Skin epidermis (tissue), 12 donors: ENCODE results near the gene COL5A3.
"Not testable (repeated sequence)": the region's sequence is repeated elsewhere in the genome, so short reads cannot be mapped to it uniquely, and the experiment has no call there.

Experiments used
- H3K27ac ChIP-seq, 21 experiments: fragments of 200-600 bp; sonication (generic) in 11 of 21; one replicate each; pipeline ENCODE4 v1.5.0; 2020; ENCODE audit warnings: mild to moderate bottlenecking in 3 of 21, inconsistent platforms in 2 of 21, moderate library complexity in 2 of 21
- H3K4me3 ChIP-seq, 7 experiments: fragments of 200-600 bp; sonication (generic) in 2 of 7; one replicate each; pipeline ENCODE4 v1.5.0; 2020; ENCODE audit warnings: inconsistent platforms in 2 of 7, mild to moderate bottlenecking in 2 of 7, moderate library complexity in 1 of 7

COL5A3 gene

GRCh38 chr19:9947441-9947840 is 62.9 kb downstream of the COL5A3 start:
- Histone ChIP-seq H3K27ac (peak overlapping the region in 4 of 21 experiments; percentile 42 to 83 (median 70)), H3K4me3 (no peak overlapping the region)

DNA sequence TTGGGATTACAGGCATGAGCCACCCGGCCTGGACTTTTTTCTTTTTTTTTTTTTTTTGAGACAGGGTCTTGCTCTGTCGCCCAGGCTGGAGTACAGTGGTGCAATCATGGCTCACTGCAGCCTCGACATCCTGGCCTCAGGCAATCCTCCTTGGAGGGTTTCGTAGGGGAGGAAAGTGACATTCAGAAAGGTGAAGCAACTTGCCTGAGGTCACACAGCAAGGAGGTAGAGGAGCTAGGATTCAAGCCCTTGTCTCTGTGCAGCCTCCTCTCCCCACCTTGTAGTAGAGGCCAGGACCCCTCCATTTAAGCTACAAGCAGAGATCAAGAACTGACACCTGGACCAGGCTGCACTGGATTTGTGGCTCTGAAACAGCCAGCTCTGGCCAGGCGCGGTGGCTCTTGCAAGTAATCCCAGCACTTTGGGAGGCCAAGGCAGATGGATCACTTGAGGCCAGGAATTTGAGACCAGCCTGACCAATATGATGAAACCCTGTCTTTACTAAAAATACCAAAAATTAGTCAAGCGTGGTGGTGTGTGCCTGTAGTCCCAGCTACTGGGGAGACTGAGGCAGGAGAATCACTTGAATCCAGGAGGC is 63.7 kb downstream of the COL5A3 start:
- H3K27ac ChIP-seq = peak overlapping the region in 14 of 21 experiments; percentile 11 to 87 (median 74)
- H3K4me3 ChIP-seq = not testable (repeated sequence)

- H3K4me3 ChIP-seq = no peak overlapping the region
- H3K27ac ChIP-seq = peak overlapping the region in 20 of 21 experiments; percentile 9 to 87 (median 72)
Observed at GRCh38 chr19:9945319-9945966, 64.9 kb downstream of the COL5A3 start.

GRCh38 chr19:9943744-9944143 is 66.6 kb downstream of the COL5A3 start:
- Histone ChIP-seq H3K4me3 (no peak overlapping the region), H3K27ac (no peak overlapping the region)

- H3K27ac ChIP-seq = peak overlapping the region in 4 of 21 experiments; percentile 21 to 57 (median 28)
- H3K4me3 ChIP-seq = no peak overlapping the region
Observed at GRCh38 chr19:9941671-9942070, 68.6 kb downstream of the COL5A3 start.

- Histone ChIP-seq H3K4me3 (no peak overlapping the region), H3K27ac (peak overlapping the region in 3 of 21 experiments; percentile 33 to 57 (median 50))
Observed at GRCh38 chr19:9941231-9941630, 69.1 kb downstream of the COL5A3 start.

DNA sequence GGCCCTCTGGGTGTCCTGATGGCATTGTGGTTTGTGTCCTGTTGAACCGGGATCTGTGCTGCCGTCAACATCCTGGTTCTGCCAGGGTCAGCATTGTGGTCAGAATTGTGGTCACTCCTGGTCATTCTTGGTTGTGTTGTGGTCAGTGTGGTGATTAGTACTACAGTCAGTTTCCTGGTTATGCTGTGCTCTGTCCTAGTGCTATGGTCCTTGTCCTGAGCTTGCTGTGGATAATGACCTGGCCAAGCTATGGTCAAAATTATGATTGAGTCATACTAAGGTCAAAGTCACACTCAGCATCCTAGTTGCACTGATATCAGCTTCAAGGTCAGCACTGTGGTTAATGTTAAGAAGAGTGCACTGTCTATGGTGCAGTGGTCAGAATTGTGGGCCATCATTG is 69.5 kb downstream of the COL5A3 start:
- H3K27ac ChIP-seq = peak overlapping the region in 3 of 21 experiments; percentile 33 to 57 (median 50)
- no peak overlapping the region for H3K4me3 ChIP-seq

DNA sequence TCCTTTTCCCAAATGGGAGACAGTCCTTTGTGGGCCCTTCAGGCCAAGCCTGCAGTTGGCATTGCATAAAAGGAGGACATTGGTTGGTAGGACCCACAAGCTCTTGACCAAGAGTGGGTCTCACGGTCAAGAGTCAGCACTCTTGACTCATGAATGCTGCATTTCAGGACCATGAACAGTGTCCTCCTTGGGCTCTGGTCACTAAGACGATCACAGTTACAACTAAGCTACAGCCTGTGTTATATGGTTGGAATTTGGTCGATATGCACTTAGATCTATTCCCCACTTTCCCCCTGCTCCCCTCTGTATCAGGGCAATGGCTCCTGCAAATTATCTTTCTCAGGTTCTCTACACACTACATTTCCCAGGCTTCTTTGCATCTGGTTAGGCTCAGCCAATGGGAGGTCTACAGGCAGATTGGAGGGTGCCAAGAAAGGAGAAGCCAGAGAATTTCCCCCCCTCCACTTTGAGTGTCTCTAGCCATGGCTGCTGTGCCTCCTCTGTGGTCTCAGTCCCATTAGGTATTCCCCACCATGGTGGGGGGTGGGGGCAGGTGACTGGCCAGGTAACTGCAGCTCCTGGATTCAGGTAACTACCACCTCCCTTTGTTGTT is 70.9 kb downstream of the COL5A3 start:
- no peak overlapping the region for H3K4me3 ChIP-seq
- no peak overlapping the region for H3K27ac ChIP-seq

DNA sequence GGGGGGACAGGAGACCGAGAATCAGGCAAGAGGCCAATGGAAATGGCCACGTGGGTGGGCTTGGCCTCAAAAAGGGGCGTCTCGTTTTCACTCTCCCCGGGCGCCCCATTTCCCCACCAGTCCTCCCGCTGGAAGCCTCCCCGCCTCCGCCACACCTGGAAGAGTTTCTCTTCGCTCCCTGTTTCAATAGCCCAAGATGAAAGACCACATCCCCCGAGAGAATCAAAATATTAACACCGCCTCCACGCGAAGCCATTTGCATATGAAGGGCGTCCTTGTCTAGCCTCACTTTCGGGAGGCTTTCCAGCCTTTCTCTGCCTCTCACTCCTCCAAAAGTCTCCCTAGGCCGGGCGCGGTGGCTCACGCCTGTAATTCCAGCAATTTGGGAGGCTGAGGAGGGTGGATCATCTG is 73.3 kb downstream of the COL5A3 start:
- Histone ChIP-seq H3K4me3 (peak overlapping the region in 5 of 7 experiments; percentile 34 to 72 (median 65)), H3K27ac (peak overlapping the region in 7 of 21 experiments; percentile 9 to 92 (median 45))

DNA sequence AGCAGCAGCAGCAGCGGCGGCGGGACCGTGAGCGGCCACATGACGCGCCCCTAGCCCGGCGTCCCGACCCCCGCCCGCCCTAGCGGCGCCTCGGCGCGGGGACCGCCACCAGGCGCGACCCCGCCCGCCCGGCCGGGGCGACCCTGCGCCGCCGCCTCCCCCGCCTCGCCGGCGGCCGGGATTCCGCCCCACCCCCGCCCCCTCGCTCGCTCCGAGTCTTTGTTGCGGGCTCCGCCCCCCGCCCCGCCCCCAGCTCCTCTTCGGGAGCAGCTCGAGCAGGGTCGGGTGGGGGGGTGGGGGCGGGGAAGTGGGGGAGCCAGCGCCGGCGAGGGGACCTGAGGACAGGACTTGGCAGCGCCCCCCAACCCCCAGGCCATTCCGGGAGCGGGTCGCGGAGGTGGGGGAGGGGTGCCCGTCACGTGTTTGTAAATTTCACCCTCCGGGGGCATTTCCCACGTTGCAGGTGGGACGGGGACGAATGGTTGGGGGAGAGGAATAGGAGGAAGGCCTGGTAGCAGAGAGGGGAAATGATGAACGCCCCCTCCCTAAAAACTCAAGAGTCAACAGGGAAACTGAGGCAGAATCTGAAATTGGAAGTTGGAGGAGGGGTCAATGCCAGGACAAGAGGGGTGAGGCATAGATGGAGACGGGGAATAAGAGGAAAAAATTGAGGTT is 73.8 kb downstream of the COL5A3 start, which contains the start of gene OLFM2:
Gene OLFM2 (minus strand): TSS at position 190 of the 675 bp plus-strand sequence. CDS start 149 bp downstream, at position 41.
- H3K27ac ChIP-seq = peak within 1 kb of the TSS; percentile 32 to 94 (median 85)

GRCh38 chr19:9935506-9936325 is 74.6 kb downstream of the COL5A3 start:
- peak overlapping the region; percentile 34 to 72 (median 55) for H3K4me3 ChIP-seq
- peak overlapping the region; percentile 32 to 94 (median 85) for H3K27ac ChIP-seq

More for the DNA sequence above, 73.8 kb downstream of the COL5A3 start, which contains the start of gene OLFM2:
- H3K4me3 ChIP-seq = peak within 1 kb of the TSS; percentile 34 to 72 (median 55)

DNA sequence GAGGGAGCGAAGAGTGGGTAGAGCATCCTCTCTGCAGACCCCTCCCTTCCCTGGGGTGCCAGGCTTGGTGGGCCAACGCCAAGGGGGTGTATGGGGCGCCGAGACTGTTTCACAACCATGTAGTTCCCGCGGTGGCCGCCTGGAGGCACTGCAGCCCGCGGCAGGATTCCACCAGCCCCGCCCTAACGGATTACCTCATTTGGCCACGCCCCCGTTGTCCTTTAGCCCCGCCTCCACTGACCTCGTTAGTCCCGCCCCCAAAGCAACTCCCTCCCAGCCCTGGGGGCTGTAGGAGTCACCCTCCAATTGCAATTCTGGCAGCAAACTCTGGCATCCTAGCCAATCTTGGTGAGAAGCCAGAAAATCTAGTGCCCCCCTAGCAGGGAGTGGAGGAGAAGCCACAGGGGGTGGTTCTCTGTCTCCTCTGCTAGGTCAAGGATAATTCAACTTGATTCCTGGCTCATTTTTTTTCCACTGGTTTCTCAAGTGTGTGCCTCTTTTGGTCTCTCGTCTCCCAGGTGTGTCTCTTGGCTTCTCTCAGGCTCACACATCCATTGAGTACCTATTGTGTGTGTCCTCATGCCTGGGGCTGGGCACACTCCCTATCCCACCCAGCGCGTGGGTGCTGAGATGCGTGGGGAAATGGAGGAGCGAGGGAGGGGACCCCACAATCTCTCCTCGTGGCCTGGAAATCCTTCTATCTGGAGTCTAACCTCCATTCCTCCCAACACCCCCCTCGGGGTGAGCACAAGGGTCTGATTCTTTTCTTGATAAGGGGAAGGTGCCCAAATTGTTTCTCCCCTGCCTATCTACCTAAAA is 76.0 kb downstream of the COL5A3 start:
- Histone ChIP-seq H3K4me3 (peak overlapping the region; percentile 34 to 72 (median 55)), H3K27ac (peak overlapping the region in 19 of 21 experiments; percentile 20 to 94 (median 85))

- no peak overlapping the region for H3K27ac ChIP-seq
- H3K4me3 ChIP-seq = no peak overlapping the region
Observed at GRCh38 chr19:9932835-9933234, 77.5 kb downstream of the COL5A3 start.

DNA sequence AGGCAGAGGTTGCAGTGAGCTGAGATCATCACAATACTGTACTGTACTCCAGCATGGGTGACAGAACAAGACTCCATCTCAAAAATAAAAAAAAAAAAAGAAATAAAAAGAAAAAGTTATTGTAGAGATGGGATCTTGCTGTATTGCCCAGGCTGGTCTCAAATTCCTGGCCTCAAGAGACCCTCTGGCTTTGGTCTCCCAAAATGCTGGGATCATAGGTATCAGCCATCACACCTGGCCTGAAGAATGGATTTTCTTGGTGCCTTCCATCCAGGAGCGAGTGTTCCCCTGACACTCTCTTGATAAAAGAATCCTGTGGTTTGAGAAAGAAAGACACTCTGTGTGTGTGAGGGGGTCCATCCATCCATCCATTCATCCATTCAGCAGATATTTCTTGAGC is 78.7 kb downstream of the COL5A3 start:
- Histone ChIP-seq H3K27ac (no peak overlapping the region), H3K4me3 (no peak overlapping the region)

GRCh38 chr19:9923440-9923839 is 86.9 kb downstream of the COL5A3 start:
- no peak overlapping the region for H3K27ac ChIP-seq
- H3K4me3 ChIP-seq = no peak overlapping the region

DNA sequence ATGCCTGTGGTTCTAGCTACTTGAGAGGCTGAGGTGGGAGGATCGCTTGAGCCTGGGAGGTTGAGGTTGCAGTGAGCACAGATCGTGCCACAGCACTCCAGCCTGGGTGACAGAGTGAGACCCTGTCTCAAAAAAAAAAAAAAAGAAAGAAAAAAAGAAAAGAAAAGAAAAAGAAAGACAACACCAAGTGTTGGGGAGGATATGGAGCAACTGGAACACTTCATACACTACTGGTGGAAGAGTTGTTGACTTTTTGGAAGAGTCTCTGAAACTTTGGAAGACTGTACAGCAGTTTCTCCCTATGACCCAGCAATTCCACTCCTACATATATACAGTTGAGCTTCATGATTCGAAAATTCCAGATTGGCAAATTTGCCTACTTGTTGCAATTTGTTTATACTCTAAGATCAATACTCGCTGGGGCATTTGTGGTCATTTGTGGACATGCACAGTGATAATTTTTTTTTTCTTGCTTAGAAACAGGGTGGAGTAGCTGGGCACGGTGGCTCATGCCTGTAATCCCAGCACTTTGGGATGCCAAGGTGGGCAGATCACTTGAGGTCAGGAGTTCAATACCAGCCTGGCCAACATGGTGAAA is 87.4 kb downstream of the COL5A3 start:
- not testable (repeated sequence) for H3K27ac ChIP-seq

DNA sequence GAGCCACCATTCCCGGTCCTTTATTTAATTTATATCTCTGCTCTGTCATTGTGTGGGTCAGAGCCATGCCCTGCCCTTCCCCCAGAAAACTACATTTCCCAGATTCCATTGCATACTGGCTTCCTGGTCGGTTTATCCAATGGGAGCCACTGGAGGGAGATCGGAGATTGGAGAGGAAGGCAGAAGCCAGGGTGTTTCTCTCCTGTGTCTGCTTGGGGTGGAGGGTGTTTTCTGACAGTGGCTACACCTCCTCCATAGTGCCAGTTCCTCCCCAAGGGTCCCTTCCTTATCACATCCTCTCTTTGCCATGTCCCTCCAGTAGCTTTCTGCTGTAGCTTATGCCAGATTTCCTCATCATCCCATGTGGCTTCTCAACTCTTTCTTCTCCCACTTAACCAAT is 93.0 kb downstream of the COL5A3 start:
- H3K4me3 ChIP-seq = no peak overlapping the region
- H3K27ac ChIP-seq = no peak overlapping the region

More for the DNA sequence above, 87.4 kb downstream of the COL5A3 start:
- not testable (repeated sequence) for H3K4me3 ChIP-seq

GRCh38 chr19:9916719-9917118 is 93.6 kb downstream of the COL5A3 start:
- Histone ChIP-seq H3K4me3 (no peak overlapping the region), H3K27ac (peak overlapping the region in 1 of 21 experiments; percentile 25)
